Measurements from ENCODE around the gene UBL7. TPM values are rescaled to one million over a fixed set of nuclear protein-coding genes. Genes with fewer than 3 reads are reported as not detected.
"Not testable (repeated sequence)": the region's sequence is repeated elsewhere in the genome, so short reads cannot be mapped to it uniquely, and the experiment has no call there.

The UBL7 gene, protein sequence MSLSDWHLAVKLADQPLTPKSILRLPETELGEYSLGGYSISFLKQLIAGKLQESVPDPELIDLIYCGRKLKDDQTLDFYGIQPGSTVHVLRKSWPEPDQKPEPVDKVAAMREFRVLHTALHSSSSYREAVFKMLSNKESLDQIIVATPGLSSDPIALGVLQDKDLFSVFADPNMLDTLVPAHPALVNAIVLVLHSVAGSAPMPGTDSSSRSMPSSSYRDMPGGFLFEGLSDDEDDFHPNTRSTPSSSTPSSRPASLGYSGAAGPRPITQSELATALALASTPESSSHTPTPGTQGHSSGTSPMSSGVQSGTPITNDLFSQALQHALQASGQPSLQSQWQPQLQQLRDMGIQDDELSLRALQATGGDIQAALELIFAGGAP
- total RNA-seq, result 43.1 TPM

DNA sequence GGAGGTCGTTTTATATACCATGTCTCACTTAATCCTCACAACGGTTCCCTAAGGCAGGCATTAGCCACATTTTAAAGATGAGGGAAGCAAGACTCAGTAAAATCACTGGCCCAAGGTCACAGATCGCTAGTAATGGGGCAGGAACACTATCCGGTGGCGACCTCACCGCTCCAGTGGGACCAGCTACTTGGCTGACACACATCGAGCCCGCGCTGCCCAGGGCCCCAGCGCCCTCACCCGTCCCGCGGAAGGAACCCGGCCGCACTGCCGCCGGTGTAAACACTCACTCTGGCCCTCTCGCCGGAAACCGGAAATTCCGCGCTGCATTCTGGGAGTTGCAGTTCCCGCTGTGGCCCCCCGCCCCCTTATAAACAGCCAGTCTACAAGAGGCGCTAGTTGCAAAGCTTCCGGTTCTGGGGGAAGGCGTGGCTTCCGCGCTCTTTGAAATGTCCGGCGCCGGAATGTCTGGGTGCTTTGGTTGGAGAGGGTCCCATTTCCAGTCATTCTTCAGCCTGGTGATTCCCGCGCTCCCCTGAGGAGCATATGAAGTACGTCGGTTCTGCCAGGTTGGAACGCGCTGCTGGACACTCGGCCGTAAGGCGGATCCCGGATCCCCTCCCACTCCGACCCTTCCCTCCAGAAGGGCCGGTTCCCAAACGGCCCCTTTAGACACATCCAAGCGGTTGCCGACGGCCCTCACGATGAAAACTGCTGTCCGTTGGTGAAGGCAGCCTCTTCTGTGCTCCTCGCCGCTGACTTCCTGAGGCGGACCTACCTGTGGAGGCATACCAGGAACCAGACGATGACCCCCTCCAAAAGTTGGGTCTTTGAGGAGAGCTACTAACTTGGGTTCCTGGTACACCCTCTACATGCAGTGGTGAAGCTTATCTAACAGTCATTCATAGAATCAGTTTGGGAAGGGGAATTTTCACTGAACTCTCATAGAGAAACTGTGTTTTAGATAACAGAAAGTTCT lies at the start of gene UBL7:
UBL7 (minus strand) TSS at position 290 of the 976 bp plus-strand sequence. CDS start 2,293 bp downstream, outside the sequence.
- DNase-seq (ENCODE audit: low spot score), result peak; percentile 98

DNA sequence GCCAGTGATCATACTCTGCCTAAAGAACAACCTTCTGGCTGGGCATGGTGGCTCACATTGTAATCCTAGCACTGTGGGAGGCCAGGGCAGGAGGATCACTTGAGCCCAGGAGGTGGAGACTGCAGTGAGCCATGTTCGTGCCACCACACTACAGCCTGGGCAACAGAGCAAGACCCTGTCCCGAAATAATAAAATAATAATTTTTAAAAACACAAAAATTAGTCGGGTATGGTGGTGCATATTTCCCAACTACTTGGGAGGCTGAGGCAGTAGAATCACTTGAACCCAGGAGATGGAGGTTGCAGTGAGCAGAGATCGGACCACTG lies 45.5 kb upstream of the UBL7 start:
- DNase-seq (ENCODE audit: low spot score), result no peak

DNA sequence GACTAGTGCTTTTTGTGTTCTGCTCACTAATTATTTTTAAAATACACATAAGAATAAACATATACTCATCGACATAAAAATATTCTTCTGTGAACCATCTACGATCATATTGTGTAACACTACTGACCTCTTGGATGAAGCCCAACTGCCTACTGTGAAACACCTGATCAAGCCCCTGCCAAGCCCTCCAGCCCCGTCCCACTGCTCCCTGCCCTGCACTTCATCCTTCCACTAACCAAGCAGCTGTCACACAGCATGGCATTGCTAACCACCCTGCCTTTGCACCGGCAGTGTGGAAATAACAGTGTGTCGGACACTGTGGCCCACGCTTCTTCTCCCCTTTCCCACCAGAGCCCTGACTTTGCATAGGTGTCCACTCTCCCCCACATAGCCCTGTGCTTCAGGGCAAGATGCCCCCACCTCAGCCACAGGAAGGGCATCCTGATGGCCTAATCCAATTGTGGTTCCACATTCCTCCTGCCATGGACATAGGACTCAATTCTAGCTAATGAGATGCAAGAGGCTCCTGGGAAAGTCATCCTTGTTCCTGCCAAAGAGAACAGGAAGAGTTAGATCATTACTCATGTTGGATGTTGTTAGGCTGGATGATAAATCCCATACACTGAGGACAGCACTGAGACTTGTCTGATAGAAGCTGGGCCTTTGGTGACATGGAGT lies 45.0 kb upstream of the UBL7 start:
- no peak for DNase-seq (ENCODE audit: low spot score)

DNA sequence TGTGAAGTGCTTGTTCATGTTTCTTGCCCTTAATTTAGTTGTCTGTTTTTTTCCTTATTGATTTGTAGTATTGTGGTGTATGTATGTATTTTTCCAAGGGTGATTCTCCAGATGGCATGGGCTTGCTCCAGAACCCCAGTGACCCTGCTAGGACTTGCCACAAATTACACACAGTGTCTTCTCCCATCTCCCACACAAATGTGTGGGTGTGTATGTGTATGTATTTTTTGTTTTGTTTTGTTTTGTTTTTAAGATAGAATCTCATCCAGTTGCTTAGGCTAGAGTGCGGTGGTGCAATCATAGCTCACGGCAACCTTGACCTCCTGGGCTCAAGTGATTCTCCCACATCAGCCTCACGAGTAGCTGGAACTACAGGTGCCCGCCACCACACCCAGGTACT lies 43.9 kb upstream of the UBL7 start:
- no peak for DNase-seq (ENCODE audit: low spot score)

DNA sequence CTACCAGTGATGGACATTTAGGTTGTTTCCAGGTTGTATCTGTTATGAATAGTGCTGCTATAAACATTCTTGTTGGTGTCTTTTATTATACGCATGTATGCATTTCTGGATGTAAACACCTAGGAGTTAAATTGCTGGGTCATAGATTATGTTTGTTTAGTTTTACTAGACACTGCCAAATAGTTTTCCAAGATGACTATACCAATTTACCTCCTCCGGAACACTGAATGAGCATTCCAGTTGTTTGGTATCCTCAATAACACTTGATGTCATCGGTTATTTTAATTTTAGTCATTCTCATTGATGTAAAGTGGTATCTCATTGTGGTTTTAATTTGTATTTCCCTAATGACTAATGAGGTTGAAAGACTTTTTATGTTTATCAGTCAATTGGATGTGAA lies 43.5 kb upstream of the UBL7 start:
- DNase-seq (ENCODE audit: low spot score), result no peak

DNA sequence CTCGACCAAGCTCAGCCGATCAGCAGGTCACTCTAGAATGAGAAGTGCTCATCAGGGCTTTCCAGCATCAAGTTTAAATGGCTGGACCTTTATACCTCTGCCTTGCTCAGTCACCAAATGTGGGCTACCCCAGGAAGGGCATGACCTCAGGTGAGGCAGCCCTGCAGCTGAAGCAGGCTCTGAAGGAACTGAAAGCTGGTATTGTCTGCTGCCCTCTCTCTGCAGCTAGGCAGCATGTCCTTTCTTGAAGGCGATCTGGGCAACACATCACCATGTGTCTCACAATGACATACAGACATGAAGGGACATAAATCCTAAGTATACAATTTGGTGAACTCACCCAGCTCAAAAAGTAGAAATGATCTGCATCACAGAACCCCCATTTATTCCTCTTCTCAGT lies 41.3 kb upstream of the UBL7 start:
- DNase-seq (ENCODE audit: low spot score), result no peak

DNA sequence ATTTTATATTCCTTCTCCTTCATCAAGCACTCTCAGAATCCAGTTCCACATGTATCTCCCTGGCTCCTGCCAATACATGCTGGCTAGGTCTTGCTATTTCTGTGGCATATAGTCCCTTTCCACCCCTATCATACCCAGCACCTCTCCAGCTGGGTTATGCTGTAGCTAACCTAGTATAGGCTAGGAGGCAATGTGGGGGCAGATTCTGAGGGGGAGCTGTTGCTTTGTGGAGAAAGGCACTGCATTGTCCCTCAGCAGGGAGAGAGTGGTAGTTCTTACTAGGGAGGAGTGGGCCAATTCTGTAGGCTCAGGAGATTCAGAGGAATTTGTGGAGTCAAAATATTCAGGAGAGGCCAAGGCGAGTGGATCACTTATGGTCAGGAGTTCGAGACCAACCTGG lies 39.4 kb upstream of the UBL7 start:
- no peak for DNase-seq (ENCODE audit: low spot score)

DNA sequence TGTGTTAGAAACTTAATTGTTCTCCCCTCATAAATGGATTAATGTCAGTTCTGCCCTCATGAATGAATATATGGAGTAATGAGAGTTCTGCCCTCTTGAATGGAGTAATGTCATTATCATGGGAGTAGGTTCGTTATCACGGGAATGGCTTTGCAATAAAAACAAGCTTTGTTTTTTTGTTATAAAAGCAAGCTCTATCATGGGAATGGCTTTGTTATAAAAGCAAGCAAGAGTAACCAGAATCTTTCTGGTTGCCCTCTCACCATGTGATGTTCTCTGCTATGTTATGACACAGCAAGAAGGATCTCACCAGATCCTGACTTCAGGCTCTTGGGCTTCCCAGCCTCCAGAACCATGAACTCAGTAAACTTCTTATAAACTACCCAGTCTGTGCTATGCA lies 38.4 kb upstream of the UBL7 start:
- no peak for DNase-seq (ENCODE audit: low spot score)

DNA sequence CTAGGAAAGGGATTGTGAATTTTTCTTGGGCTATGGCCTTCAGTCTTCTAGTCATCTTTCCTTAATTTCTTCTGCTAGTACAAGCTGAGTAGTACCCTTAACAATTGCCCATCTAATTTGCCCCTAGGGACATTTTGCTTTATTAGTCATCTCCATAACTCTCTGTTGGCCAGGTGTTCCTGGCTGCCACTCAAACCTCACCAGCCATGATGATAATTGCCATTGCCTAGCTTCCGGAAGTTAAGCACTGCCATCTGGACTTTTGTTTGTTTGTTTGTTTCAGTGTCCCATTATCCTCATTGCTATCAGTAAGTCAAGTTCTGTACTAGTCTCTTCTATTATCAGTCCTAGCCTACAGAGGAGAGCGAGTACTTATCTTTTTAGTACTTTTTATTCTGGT lies 36.6 kb upstream of the UBL7 start:
- no peak for DNase-seq (ENCODE audit: low spot score)

DNA sequence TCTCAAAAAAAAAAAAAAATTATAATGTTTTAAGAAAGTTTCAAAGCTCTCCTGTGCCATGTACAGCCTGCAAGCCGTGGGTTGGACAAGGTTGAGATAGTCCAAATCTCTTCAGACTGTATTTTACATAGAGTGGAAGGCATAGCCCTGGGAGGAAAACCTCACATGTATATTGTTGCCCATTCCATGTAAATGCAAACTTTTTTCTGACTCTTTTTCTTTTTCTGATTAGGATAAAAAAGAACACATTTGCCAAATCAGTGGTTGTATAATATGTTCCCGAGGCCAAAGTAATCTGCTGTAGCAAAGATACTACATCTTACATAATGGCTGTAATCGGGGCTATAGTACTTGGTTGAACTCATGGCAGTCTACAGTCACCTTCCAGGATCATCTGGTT lies 35.7 kb upstream of the UBL7 start:
- no peak for DNase-seq (ENCODE audit: low spot score)

DNA sequence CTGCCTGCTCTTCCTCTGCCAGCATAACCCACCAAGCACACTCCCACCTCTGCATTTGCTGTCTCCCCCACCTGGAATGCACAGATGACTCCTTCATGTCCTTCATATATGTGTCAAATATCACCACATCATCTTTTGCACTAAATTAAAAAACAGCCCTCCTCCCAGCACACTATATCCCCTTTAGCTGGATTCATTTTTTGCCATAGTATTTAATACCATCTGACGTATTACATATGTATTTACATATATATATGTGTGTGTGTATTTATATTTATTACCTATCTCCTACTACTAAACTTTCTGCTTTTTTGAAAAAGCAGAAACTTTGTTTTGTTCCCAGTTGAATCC lies 29.4 kb upstream of the UBL7 start:
- DNase-seq (ENCODE audit: low spot score), result no peak

DNA sequence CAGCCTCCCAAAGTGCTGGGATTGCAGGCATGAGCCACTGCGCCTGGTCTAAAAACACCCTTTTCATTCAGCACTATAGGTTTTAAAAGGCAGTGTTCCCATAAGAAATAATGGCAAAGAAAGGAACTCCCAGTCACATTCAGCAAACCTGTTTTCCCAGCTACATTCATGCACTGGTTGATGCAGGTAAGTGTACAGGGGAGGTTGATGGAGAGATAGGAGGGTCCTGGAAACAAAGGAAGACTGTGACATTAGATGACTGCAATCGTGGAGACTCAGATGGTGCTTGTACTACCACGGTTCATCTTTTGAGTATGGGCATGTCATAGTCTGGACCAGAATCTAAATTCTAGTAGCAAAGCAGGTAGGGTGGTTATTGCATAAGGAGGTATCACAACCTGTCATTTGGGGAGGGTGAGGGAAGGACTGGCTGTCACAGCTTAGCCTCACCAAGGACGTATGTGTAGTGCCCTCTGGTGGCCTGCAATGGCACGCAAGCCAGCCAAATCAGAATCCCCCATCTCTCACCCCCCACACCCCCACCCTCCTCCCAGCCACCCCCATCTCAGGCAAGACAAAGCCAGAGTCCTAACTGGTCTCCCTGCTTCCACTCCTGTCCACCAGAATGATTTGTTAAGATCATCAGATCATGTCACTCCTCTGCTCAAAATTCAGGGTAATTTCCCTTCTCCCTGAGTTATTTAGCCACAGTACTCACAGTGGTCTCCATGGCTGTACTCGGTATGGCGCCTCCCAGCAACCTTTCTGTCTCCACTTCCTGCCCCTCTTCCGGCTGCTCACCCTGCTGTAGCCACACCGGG lies 28.8 kb upstream of the UBL7 start:
- peak; percentile 22 for DNase-seq (ENCODE audit: low spot score)

DNA sequence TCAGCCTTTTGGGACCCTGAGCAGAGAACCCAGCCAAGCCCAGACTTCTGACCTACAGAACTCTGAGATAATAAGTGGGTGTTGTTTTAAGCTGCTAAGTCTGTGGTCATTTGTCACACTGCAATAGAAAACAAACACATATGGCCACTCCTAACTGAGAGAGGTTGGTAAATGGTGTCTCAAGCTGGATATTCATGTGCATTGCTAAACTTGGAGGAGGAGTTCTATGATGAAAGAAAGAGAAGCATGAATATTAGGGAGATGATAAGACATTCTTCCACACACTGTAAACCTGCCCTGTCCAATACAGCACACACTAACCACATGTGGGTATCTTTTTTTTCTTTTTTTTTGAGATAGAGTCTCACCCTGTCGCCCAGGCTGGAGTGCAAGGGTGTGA lies 27.8 kb upstream of the UBL7 start:
- DNase-seq (ENCODE audit: low spot score), result no peak

DNA sequence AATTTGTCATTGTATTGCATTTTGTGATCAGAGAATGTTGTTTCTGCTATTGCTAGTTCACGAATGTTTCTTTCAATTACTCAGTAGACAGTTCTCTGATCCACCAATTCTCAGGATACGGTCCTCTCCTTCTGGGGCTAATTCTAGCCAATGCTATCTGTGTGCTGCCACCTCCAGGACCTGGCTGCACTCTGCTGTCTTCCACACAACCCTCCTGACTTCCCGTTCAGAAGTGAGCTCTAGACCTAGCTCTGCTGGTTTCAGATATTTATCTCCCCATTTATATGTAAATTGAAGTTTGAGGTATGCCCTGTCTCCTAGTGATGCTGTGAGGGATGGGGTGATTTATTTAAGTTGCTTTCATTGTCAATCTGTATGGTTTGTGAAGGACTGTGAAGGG lies 21.7 kb upstream of the UBL7 start:
- no peak for DNase-seq (ENCODE audit: low spot score)

DNA sequence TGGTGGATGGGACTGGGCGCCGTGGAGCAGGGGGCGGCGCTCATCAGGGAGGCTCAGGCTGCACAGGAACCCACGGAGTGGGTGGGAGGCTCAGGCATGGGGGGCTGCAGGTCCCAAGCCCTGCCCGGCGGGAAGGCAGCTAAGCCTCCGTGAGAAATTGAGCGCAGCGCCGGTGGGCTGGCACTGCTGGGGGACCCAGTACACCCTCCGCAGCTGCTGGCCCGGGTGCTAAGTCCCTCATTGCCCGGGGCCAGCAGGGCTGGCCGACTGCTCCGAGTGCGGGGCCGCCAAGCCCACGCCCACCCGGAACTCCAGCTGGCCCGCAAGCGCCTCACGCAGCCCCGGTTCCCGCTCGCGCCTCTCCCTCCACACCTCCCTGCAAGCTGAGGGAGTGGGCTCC lies 19.4 kb upstream of the UBL7 start:
- not testable (repeated sequence) for DNase-seq (ENCODE audit: low spot score)

DNA sequence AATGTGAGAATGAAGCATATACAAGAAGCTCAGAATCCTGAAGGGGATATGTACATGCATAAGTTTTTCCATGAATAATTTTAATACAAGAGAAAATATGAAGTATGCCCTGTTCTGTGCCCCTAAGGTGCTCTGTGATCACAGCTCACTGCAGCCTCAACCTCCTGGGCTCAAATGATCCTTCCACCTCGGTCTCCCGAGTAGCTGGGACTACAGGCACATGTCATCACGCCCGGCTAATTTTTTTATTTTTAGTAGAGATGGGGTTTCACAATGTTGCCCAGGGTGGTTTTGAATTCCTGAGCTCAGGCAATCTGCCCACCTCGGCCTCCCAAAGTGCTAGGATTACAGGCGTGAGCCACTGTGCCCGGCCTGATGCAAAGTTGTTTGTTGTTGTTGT lies 10.7 kb upstream of the UBL7 start:
- DNase-seq (ENCODE audit: low spot score), result not testable (repeated sequence)

DNA sequence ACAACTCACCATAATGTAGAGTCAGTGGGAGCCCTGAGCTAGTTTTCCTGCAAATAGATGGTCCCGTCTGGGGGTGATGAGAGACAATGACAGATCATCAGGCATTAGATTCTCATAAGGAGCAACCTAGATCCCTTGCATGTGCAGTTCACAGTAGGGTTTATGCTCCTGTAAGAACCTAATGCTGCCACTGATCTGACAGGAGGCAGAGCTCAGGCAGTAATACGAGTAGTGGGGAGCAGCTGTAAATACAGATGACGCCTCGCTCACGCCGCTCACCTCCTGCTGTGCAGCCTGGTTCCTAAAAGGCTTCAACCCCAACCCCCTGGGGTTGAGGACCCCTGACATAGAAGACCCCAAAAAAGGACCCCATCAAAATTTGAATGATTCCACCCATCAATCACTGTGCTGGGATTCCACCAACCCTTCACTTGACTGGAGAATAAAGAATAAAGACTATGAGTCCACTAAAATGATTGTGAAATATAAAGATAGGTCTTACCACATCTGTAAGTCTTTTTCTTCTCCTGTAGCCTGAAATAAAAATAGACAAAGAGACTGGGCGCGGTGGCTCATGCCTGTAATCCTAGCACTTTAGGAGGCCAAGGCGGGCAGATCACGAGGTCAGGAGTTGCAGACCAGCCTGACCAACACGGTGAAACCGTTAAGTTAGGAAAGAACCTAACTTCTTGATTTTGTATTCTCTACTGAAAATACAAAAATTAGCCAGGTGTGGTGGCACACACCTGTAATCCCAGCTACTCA lies 9.9 kb upstream of the UBL7 start:
- no peak for DNase-seq (ENCODE audit: low spot score)

DNA sequence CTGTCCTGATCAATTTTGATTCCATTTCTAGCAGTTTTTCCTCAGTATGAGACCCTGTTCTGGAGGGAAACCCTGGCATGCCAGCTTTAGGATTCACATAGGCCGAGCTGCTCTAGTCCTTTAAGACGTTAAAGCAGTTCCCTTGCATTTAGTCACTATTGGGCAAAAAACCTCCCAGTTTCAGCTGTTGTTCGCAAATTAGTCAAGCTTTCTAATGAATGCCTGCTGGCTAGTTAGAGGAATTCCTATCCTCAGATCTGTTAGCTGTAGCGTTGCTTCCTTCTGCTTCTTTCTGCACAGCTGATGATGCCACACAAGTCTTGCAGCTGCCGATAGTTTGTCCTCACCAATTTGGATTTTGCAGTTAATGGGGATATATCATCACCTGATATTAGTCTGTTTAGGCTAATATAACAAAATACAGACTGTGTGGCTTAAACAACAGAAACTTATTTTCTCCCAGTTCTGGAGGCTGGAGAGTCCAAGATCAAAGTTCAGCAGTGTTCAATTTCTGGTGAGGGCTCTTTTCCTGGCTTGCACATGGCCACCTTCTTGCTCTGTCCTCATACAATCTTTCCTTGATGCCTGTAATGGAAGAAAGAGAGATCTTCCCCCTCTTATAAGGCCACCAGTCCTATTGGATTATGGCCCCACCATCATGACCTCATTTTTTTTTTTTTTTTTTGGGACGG lies 7.5 kb upstream of the UBL7 start:
- DNase-seq (ENCODE audit: low spot score), result no peak

DNA sequence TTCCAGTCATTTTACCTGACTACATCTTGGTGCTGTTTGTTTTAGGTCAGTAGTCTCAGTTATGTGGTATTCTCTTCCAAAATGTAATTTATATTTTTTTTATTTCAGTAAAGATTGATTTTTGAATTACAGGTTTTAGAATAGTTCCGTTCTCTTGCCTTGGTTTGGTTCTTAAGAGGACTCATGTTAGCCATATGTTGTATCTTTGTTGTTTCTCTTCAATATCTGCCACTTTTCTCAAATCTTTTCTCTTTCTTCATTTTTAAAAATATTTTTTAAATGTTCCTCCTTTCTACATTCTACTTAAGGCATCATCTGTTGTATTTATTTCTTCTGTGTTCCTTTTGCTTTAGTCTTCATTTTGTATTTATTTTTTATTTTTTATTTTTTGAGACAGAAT lies 5.6 kb upstream of the UBL7 start:
- no peak for DNase-seq (ENCODE audit: low spot score)

DNA sequence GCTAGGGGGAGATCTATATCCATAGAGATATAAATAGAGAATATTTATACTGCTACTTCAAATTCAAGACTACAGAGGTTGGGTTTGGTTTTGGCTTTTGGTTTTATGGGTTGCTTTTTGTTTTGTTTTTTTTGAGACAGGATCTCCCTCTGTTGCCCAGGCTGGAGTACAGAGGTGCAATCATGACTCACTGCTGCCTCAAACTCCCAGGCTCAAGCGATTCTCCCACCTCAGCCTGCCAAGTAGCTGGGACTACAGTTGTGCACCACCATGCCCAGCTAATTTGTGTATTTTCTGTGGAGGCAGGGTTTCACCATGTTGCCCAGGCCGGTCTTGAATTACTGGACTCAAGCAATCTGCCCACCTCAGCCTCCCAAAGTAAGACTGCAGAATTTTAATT lies 3.9 kb upstream of the UBL7 start:
- no peak for DNase-seq (ENCODE audit: low spot score)
